Activated CD4-positive, CD25-positive, alpha-beta regulatory T cell treated with anti-CD3 and anti-CD28 coated beads, Interleukin-2, amount 50 U/mL, for 24 hours (primary cell): ENCODE data around the gene PTPRN2.
"Not testable (repeated sequence)": the region's sequence is repeated elsewhere in the genome, so short reads cannot be mapped to it uniquely, and the experiment has no call there.

Experiments
- ATAC-seq, 2 donors: fragments of 150-1000 bp; cut with Tn5 transposase; one replicate each; pipeline ENCODE4 v1.10.0; 2021; ENCODE audit warnings: mild to moderate bottlenecking in 1 of 2, moderate library complexity in 1 of 2

The PTPRN2 gene

GRCh38 chr7:158508802-158509385, 78.7 kb downstream of the PTPRN2 start:
- ATAC-seq, result no peak

- not testable (repeated sequence) for ATAC-seq
Observed at GRCh38 chr7:158508321-158508720, 79.3 kb downstream of the PTPRN2 start.

GRCh38 chr7:158507917-158508316, 79.7 kb downstream of the PTPRN2 start:
- no peak for ATAC-seq

- ATAC-seq, result not testable (repeated sequence)
Observed at GRCh38 chr7:158507175-158507574, 80.4 kb downstream of the PTPRN2 start.

- no peak for ATAC-seq
Observed at GRCh38 chr7:158506626-158507025, 81.0 kb downstream of the PTPRN2 start.

- ATAC-seq, result no peak
Observed at GRCh38 chr7:158505683-158506082, 81.9 kb downstream of the PTPRN2 start.

- ATAC-seq, result no peak
Observed at GRCh38 chr7:158502068-158502750, 85.4 kb downstream of the PTPRN2 start.

GRCh38 chr7:158501393-158502067, 86.1 kb downstream of the PTPRN2 start:
- ATAC-seq, result no peak

GRCh38 chr7:158500651-158501052, 87.0 kb downstream of the PTPRN2 start:
- no peak for ATAC-seq

- no peak for ATAC-seq
Observed at GRCh38 chr7:158499082-158499455, 88.6 kb downstream of the PTPRN2 start.

- no peak for ATAC-seq
Observed at GRCh38 chr7:158498443-158499081, 89.1 kb downstream of the PTPRN2 start.

GRCh38 chr7:158497627-158498026, 90.0 kb downstream of the PTPRN2 start:
- ATAC-seq, result no peak

- ATAC-seq, result no peak
Observed at GRCh38 chr7:158495786-158496185, 91.8 kb downstream of the PTPRN2 start.

GRCh38 chr7:158495216-158495615, 92.4 kb downstream of the PTPRN2 start:
- no peak for ATAC-seq

GRCh38 chr7:158494643-158495042, 93.0 kb downstream of the PTPRN2 start:
- ATAC-seq, result no peak

- no peak for ATAC-seq
Observed at GRCh38 chr7:158494162-158494586, 93.4 kb downstream of the PTPRN2 start.

- no peak for ATAC-seq
Observed at GRCh38 chr7:158492367-158492764, 95.3 kb downstream of the PTPRN2 start.

GRCh38 chr7:158491094-158491493, 96.5 kb downstream of the PTPRN2 start:
- ATAC-seq, result no peak

- no peak for ATAC-seq
Observed at GRCh38 chr7:158490171-158490782, 97.3 kb downstream of the PTPRN2 start.

- no peak for ATAC-seq
Observed at GRCh38 chr7:158489462-158490155, 98.0 kb downstream of the PTPRN2 start.

GRCh38 chr7:158488181-158488971, 99.2 kb downstream of the PTPRN2 start:
- ATAC-seq, result no peak
